Stromal cell of bone marrow (primary cell): ENCODE data around the gene CEP131.

Source experiments
- DNase-seq: peaks from one replicate; pipeline ENCODE4 v3.0.0-alpha.2; 2012; ENCODE audit warnings: low read depth

CEP131 gene

DNA sequence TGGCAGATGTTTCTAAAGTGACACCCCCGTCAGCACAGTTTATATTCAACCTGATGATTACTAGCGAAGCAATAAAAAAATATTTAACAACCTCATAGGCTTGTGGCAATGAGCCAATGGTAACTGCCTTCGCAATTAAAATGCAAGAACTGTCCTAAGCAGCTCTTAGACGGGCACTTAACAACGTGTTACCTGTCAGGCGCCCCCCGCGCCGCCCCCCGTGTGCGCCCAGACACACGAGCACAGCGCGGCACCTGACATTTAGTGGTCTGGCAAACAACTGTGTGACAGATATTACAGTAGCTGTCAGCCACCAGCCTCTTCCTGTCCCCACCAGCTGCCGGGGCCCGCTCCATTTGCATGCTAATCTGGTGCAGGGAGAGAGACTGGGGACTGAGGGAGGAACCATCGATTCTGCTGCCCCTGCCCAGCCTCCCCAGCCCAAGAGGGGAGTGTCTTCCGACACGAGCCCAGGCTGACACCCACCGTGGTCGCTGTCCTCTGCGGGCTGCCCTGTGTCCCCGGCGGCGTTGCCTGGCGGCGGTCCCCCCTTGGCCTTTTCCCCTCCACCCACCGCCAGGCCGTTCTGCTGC lies 29.0 kb upstream of the CEP131 start:
- no peak for DNase-seq

DNA sequence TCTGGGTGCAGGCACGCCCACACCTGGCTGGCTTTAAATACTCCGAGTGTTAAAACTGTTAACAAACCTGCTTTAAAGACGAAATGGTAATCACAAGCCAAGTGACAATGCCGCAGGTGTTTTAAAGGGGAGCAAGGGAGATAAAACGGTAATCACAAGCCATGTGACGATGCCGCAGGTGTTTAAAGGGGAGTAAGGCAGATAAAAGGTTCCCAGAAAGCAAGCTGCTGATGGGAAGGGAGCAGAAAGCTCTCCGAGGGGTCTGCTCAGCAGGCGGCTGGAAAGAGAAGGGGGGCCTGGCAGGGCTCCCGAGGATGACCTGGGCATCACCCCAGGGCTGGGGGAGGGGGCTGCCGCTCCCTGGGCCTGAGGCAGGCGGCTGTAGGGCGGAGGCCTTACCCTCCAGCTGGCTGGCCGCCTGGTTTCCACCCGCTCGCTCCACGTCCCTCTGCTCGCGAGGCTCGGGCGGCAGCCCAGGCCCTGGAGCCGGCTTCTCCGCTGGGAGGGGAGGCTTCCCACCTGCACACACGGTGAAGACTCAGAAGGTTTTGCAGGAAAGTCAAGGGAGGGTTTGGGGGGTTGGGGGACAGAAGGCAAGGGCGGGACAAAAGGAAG lies 28.4 kb upstream of the CEP131 start:
- no peak for DNase-seq

DNA sequence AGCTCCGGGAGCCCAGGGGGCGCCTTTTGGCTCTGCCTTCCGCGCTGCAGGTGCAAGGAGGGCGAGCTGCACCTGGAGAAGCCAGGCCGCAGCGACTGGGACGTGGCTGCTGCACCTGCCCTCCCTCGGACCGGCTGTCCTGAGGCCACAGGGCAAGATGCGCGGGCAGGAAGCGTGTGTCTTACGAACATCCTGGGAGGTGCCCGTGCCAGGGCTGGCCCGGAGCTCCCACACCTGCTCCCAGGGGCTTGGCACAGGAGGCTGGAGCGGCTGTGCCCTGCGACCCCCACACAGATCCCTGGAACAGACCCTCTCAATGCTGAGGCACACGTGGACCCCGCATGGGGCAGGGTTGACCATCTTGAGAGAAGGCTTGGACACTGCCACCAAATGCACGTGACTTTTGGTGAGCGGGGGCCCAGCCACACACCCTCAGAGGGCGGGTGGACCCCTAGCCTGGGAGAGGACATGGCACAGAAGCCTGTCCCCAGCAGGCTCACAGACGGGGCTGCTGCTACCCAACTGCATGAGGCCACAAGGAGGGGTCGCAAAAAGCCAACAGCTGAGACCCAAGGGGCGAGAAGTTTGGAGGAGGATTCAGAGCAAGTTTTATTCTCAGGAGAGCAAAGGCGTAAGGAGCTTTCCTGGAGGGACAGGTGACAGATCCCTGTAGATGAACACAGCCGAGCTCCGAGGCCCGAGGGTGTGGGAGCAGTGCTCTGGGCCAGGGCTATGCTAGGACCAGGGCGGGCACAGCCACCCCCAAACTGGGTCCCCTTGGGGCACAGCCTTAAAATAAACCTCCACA lies 27.7 kb upstream of the CEP131 start:
- no peak for DNase-seq

DNA sequence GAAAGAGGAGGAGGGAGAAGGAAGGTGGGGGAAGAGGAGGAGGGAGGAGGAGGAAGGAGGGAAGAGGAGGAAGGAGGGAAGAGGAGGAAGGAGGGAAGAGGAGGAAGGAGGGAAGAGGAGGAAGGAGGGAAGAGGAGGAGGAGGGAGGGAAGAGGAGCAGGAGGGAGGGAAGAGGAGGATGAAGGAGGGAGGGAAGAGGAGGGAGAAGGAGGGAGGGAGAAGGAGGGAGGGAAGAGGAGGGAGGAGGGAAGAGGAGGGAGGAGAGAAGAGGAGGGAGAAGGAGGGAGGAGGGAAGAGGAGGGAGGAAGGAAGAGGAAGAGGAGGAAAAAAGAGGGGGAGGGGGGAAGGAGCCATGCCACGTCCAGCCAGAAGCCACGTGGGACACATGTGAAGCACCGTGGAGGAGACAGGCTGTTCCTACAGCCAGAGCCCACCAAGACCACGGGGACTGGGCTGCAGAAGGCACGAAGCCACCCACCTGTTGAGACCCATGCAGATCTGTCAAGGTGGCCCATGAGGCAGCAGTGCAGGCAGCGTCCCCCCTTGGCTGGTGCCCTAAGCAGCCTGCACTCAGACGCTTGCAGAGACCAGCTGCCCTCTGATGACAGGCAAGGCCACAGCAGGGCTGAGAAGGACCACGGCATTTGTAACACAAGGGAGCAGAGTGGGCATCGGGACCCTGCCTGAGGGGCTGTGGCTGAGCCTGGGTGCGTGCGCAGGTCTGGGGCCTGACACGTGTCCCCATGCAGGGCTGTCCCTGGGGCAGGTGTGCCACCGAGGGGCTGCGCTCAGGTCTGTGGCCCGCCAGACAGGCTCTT lies 26.7 kb upstream of the CEP131 start:
- DNase-seq, result no peak

DNA sequence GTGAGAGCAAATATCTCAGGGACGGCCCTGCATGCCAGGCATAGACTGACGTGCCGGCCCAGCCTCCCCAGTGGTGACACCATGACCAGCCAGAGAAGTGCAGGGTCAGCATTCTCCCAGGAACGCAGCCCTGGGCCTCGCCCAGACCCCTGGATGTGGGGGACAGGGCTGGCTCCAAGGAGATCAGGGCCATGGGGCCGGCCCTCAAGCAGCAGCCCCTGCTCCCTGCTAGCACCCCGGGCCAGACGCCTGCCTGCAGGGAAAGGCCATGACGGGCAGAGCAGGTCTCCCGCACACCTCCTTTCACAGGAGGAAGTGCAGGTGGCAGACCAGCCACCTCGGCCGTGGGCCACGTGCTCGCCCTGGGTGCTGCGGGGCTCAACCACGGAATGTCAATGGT lies 25.9 kb upstream of the CEP131 start:
- no peak for DNase-seq

DNA sequence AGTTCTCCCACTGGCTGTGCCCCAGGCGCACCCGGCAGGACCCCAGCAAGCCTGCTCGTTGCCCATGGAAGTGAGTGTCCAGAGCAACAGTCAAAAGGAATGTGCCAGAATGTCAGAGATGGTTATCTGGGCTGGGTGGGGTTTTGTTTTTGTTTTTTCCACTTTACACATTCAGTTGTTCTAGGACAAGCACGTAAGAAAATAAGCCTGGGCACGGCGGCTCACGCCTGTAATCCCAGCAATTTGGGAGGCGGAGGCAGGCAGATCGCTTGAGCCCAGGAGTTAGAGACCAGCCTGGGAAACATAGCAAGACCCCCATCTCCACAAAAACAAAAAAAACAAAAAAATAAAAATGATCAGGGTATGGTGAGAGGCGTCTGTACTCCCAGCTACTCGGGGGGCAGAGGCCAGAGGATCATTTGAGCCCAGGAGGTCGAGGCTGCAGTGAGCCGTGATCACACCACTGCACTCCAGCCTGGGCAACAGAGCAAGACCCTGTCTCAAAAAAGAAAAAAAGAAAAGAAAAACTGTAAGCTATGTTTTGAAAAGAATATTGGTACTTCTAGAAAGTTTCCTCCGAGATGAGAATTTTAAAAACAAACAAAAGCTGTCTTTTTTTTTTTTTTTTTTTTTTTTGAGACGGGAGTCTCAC lies 24.7 kb upstream of the CEP131 start:
- DNase-seq, result no peak

DNA sequence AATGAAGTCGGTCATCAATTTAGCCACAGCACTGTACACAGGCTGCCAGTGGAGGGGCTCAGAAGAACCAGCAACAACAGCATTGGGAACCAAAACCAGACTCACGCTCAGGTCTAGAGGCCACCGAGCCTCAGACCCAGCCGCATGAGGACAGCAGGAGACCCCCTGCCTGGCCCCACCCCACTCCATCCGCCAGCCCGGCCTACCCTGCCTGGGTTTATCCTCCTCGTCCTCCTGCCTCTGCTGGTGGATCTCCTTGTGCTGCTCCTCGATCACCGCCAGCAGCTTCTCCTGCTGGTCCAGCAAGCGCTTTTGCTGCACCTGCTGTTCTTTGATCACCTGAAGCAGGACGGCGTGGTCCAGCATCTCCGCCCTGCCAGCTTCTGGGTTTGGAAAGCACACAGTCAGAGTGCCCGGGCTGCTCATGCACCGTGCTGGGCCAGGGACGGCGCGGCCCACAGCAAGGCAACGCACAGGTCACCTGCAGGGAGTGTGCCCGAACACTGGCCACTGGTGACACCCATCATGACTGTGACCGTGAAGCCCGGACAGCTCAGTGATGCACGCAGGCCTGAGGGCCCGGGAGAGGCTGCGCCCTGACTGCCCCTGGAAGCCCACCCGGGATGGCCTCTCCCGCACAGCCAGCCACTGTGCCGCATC lies 24.0 kb upstream of the CEP131 start:
- no peak for DNase-seq

DNA sequence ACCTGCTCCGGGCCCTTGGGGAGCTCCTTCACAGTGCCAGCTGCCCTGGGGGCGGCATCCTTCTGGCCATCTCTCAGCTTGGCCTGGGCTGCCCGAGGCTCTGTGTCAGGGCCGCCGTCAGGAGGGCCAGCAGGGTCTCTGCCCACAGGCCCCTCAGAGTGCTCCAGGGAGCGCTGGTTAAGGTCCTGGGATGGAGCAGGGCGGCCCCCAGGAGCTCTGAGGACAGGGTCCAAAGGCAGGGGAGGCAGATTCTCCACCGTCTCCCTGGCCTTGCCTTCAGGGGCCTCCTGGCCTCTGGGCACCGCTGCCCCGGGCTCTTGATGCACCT lies 23.5 kb upstream of the CEP131 start:
- DNase-seq, result no peak

DNA sequence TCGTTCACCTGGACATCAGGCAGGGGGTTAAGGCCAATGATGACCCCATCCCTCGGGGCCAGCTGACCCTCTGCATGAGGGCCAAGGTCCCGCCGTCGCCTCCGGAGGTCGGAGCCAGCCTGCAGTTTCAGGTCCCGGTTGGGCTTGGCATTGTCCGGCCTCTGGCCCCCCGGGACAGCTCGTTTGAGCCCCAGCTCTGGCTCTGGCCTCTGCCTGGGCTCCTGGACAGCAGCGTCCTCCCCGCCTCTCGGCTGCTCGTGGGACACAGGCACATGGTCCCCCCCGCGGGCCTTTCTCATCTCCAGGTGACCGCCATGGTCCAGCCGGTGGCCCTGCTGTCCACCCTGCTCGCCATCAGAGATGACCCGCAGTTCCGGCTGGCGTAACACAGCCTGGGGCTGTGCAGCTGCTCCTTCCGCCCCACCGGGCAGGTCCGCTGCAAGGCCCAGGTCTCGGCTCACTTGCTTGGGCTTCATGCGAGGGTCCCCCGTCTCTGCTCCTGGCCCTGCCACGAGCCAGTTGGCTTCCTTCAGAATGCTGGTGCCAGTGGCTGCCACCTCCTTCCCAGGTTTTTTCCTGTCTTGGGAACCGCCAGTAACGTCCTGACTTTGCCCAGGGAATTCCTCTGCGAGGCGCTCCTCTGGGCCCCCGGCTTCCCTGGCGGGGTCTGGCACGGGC lies 23.0 kb upstream of the CEP131 start:
- DNase-seq, result no peak

DNA sequence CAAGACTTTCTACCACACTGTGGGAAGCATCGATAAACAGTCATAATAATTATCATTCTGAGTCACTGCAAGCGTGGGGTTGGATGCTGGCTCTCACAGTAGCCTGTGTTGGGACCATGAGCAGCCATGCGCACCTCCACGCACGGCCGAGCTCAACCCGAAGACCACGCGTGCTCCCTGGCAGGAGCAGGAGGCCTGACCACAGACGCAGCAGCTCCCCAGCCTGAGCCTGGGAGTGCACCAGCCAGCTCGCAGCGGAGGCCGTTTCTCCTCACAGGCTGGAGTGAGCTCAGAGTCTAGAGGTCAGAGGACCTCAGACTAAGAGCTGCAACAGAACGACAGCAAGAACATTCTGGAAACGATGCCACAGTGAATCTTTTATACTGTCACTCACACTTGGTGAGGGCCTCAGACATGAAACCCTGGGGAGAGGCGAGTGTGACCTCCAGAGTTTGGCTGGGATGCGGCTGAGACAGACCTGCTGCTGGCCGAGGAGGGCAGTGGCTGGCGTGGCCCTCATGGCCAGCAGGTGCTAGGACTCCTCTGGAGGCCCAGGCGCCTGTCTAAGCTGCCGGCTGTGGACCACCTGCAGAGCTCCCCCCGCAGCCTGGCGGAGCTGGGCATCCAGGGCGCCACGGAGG lies 22.4 kb upstream of the CEP131 start:
- no peak for DNase-seq

DNA sequence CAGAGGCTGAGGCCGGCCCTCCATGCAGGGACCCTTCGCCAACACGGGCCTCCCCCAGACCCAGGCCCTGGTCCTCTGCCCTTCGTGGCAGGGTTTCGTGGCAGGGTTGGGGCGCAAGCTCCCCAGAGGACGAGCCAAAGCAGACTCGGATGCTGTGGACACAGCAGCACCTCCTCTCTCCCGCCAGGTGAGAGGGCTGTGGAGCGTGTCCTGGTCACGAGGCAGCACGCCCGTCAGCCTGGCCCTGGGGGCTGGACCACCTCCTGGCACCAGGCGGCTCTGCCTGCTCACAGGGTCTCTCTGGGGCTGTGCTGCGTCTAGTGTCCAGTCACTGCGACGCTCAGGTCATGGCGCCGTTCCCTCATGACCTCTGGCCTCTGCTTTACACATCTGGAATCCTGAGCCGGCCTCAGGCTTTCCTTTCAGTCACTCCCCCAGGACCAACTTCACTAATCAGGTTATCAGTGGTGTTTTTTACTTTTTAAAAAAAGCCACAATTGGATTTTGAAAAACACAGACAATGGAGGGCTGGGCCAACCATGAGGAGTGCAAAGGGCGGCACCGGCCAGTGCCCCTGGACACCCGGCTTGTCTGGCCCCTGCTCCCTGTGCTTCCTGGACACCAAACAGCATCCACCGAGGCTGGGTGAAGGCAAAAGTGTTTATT lies 21.7 kb upstream of the CEP131 start:
- DNase-seq, result no peak

DNA sequence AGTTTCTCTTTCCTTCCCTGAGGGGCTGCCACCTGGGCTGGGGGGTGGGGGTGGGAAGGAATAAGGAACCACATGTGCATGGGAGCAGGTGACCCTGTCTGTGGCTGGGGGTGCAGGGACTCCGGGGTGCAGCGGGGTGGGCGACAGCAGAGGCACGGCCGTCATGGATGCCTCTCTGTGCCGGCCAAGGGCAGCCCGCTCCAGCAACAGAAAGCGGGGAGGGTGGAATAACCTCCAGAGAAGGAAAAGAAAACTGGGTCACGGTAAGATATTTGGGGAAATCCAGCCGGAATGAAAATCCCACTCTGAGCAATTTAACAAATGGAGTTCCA lies 20.5 kb upstream of the CEP131 start:
- DNase-seq, result no peak

DNA sequence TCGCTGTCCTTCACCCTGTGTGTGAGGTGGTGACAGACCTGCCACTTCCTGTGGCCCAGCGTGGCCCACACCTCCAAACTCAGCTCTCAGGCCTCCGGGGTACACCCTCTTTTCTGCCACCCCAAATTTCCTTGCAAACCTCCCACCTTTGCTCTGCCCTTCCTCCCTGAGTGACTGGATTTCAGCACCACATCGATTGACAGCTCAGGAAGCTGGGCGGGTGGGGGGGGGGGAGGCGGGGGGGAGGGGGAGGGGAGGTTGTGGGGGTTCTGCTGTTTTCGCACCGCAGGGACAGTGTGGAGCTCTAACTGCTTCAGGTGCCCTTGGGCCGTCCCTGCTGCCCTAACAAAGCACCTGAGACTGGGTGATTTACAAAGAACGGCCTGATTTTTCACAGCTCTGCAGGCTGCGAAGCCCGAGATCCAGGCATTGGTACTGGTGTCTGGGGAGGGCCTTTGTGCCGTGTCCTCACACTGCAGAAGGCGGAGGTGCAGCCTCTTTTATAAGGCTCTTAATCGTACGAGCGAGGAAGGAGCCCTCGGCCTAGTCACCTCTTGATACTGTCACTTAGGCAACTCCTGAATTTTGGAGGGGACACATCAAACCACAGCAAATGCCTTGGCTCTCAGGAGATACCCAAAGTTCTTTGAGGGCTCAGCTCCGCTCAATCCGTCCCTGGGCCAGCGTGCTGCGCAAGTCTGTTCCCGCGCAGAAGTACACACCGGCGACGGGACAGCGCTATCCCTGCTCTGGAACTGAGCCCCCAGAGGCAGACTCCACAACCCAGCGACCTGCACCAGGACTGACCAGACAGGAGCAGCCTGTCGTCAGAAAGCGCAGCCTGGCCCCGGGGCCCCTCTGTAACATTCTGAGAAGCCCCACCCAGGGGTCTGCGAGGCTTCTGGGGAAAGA lies 19.9 kb upstream of the CEP131 start:
- no peak for DNase-seq

DNA sequence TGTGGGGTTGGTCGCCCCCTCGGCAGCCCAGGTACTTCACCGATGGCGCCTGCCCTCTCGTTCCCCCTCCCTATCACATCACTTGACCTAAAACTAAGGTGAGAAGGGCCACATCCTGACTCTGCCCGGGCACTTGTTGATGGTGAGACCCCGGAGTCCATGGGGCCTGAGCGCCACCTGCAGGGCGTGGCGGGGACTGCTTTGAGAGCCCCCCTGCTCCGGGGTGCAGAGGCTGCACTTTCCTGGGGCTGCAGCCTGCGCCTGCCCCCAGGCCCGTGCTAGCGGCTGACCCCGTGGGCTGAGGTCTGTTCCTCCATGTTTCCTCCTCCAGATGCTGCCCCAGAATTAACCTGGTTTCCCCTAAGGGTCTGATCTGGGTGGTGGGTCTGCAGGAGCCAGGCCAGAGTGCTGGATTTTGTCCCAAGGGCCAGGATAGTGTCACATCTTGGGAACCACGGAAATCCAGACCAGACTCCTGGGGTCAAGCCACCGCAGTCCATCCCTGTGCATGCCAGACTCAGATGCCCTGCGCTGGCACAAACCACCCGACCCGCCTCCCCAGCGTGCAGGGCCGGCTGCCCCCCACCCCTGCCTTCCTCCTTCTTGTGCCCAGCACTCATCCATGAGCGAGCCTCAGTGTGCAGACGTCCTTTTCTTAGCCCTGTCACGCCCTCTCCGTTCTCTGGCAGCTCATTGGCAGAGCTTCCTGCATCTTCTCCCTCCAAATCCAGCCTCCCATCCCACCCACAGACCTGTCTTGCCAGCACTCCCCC lies 19.1 kb upstream of the CEP131 start:
- no peak for DNase-seq

DNA sequence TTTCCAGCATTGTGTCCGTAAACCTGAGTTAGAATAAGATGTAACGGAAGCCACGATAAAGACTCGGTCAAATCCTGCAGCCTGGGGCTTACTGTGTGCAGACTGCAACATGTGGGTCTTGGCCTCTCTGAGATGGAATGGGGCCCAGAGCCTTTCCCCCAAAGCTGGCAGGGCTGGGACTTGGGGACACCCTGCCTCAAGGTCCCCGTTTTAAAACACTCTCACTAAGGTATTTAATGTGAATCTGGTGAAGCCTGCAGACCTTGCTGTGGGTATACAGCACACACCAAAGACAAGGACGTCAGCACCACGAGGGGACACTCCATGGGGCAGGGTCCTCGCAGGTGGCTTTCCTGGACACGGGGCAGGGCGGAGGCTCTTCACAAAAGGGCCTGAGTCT lies 18.4 kb upstream of the CEP131 start:
- DNase-seq, result no peak

DNA sequence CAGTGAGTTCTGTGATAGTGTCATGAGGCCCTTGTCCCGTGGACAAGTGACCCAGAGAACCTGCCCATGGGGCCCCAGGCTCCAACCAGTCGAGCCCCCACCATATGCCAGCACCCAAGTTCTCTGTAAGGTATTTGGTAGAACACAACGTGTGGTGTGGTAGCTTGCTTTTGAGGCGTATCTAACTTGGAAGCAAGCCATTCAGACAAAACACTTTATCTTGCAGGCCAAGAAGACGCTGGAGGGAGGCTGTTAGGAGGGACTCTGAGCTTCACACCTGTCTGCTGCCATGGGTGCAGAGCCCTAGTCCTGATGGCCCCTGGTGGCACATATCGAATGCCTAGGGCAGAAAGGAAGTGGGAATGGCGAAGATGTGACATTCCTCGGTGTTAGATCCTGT lies 18.0 kb upstream of the CEP131 start:
- no peak for DNase-seq

DNA sequence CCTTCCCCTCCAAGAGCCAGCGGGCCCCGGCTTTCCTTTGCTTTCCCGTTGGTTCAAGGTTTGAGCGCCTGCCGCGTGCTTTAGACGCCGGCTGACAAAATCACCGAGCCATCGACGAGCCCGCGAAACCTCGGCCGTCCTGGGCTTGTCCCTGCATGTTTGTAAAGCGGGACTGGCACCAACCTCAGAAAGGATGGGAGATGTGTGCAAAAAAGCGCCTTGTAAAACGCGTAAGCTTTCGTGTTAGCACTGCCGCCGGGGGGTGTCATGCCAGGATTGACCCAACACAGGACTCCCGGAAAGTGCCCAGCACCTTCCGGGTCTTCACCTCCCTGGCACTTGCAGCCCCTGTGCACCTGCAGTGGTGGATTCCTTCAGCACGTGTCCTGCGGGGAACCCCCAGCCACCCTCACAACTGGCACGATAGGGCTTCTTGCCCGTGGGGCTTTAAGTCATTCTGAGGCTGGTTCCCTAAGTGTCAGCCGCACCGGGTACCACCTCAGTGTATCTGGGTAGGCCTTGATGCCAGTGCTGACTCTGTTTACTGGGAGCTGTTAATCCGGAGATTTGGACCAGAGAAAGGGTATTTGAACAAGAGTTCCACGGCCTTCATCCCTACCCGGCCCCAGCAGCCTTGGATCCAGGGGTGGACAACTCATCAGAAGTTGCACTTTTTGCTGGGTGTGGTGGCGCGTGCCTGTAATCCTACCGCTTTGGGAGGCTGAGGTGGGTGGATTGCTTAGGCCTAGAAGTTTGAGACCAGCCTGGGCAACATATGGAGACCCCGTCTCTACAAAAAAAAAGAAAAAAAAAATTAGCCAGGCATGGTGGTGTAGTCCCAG lies 17.2 kb upstream of the CEP131 start:
- DNase-seq, result no peak
